Measurements from ENCODE around the gene PPARD.

DNA sequence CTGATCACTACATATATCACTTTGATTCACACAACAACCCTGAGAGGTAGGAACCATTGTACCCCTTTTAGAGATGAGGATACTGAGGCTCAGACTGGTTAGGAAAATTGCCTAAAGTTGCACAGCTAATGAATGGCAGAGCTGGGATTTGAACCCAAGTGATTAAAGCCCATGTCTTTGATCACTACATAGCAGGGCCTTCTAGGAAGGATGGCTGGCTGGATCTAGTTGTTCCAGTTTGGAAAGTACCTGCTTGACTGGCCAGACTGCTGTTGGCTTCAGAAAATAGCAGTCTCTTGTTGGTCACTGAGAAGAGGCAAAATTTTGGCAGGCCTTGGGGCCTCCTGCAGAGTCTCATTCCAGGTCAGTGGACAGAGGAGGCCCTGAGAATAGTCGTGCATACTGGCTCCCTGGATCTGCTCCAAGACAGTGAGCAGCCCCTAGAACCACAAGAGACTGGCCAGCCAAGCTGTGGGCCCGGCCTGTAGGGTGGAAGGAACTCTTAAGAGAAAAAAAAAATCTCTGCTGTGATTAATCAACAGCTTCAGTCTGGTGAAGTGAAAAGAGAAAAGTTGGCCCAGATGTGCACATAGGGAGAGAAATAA, 17.5 kb downstream of the PPARD start:
- TF ChIP-seq, protein P1, sequence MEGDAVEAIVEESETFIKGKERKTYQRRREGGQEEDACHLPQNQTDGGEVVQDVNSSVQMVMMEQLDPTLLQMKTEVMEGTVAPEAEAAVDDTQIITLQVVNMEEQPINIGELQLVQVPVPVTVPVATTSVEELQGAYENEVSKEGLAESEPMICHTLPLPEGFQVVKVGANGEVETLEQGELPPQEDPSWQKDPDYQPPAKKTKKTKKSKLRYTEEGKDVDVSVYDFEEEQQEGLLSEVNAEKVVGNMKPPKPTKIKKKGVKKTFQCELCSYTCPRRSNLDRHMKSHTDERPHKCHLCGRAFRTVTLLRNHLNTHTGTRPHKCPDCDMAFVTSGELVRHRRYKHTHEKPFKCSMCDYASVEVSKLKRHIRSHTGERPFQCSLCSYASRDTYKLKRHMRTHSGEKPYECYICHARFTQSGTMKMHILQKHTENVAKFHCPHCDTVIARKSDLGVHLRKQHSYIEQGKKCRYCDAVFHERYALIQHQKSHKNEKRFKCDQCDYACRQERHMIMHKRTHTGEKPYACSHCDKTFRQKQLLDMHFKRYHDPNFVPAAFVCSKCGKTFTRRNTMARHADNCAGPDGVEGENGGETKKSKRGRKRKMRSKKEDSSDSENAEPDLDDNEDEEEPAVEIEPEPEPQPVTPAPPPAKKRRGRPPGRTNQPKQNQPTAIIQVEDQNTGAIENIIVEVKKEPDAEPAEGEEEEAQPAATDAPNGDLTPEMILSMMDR (IDR thresholded peaks at IDR 0.05; ENCODE audit: poor library complexity, severe bottlenecking), result no peak
- TF ChIP-seq TAF1 (IDR thresholded peaks at IDR 0.05; ENCODE audit: low read depth) (no peak), MXI1 (conservative IDR thresholded peaks at IDR 0.05; ENCODE audit: poor library complexity, severe bottlenecking) (no peak), POLR2AphosphoS5 (IDR thresholded peaks at IDR 0.05) (no peak)

All from neural cell (in vitro differentiated cells).